Measurements from ENCODE around the gene GABRP.

GABRP gene

DNA sequence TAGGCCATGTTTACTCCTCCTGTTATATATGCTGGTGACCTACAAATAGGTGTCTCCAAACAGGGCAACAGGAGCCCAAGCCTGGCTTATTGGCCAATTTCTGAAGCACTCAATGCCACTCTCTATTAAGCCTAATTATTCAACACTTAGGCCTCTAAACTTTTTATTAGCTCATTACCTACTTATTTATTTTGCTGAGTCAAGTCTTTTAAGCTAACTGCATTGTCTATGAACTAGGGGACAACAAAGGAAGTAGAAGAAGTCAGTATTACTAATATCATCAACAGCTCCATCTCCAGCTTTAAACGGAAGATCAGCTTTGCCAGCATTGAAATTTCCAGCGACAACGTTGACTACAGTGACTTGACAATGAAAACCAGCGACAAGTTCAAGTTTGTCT, 28.2 kb downstream of the GABRP start:
- Histone ChIP-seq H3K27me3 (ENCODE audit: insufficient read depth, poor library complexity, severe bottlenecking) (no peaks in the 10 kb centered on the region), H3K4me3 (replicated peaks; ENCODE audit: insufficient read depth, low read length) (no peak overlapping the region), H3K27ac (replicated peaks) (no peak overlapping the region)
- TF ChIP-seq POLR2AphosphoS5 (IDR thresholded peaks at IDR 0.05; ENCODE audit: low read depth): no peak
- TF ChIP-seq, protein P1, sequence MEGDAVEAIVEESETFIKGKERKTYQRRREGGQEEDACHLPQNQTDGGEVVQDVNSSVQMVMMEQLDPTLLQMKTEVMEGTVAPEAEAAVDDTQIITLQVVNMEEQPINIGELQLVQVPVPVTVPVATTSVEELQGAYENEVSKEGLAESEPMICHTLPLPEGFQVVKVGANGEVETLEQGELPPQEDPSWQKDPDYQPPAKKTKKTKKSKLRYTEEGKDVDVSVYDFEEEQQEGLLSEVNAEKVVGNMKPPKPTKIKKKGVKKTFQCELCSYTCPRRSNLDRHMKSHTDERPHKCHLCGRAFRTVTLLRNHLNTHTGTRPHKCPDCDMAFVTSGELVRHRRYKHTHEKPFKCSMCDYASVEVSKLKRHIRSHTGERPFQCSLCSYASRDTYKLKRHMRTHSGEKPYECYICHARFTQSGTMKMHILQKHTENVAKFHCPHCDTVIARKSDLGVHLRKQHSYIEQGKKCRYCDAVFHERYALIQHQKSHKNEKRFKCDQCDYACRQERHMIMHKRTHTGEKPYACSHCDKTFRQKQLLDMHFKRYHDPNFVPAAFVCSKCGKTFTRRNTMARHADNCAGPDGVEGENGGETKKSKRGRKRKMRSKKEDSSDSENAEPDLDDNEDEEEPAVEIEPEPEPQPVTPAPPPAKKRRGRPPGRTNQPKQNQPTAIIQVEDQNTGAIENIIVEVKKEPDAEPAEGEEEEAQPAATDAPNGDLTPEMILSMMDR (IDR thresholded peaks at IDR 0.05; ENCODE audit: insufficient read depth, low read length): no peak
- no peak for TF ChIP-seq GABPA (IDR thresholded peaks at IDR 0.05; ENCODE audit: low read depth)
- TF ChIP-seq SPI1 (IDR thresholded peaks at IDR 0.05; ENCODE audit: borderline replicate concordance, low read depth): no peak
- TF ChIP-seq, protein P2, sequence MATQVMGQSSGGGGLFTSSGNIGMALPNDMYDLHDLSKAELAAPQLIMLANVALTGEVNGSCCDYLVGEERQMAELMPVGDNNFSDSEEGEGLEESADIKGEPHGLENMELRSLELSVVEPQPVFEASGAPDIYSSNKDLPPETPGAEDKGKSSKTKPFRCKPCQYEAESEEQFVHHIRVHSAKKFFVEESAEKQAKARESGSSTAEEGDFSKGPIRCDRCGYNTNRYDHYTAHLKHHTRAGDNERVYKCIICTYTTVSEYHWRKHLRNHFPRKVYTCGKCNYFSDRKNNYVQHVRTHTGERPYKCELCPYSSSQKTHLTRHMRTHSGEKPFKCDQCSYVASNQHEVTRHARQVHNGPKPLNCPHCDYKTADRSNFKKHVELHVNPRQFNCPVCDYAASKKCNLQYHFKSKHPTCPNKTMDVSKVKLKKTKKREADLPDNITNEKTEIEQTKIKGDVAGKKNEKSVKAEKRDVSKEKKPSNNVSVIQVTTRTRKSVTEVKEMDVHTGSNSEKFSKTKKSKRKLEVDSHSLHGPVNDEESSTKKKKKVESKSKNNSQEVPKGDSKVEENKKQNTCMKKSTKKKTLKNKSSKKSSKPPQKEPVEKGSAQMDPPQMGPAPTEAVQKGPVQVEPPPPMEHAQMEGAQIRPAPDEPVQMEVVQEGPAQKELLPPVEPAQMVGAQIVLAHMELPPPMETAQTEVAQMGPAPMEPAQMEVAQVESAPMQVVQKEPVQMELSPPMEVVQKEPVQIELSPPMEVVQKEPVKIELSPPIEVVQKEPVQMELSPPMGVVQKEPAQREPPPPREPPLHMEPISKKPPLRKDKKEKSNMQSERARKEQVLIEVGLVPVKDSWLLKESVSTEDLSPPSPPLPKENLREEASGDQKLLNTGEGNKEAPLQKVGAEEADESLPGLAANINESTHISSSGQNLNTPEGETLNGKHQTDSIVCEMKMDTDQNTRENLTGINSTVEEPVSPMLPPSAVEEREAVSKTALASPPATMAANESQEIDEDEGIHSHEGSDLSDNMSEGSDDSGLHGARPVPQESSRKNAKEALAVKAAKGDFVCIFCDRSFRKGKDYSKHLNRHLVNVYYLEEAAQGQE (IDR thresholded peaks at IDR 0.05; ENCODE audit: insufficient replicate concordance, low read depth): no peak
- DNase-seq (ENCODE audit: low read depth in 1 of 2, low spot score in 1 of 2): no peak

DNA sequence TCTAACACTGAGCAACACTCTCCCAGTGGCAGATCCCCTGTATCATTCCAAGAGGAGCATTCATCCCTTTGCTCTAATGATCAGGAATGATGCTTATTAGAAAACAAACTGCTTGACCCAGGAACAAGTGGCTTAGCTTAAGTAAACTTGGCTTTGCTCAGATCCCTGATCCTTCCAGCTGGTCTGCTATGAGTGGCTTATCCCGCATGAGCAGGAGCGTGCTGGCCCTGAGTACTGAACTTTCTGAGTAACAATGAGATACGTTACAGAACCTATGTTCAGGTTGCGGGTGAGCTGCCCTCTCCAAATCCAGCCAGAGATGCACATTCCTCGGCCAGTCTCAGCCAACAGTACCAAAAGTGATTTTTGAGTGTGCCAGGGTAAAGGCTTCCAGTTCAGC, 29.7 kb downstream of the GABRP start:
- Histone ChIP-seq H3K27me3 (ENCODE audit: insufficient read depth, poor library complexity, severe bottlenecking) (no peaks in the 10 kb centered on the region), H3K27ac (replicated peaks) (no peak overlapping the region), H3K4me3 (replicated peaks; ENCODE audit: insufficient read depth, low read length) (no peak overlapping the region)
- no peak for DNase-seq (ENCODE audit: low read depth in 1 of 2, low spot score in 1 of 2)
- TF ChIP-seq SPI1 (IDR thresholded peaks at IDR 0.05; ENCODE audit: borderline replicate concordance, low read depth): no peak
- TF ChIP-seq, protein P1 (IDR thresholded peaks at IDR 0.05; ENCODE audit: insufficient read depth, low read length): no peak
- TF ChIP-seq POLR2AphosphoS5 (IDR thresholded peaks at IDR 0.05; ENCODE audit: low read depth): no peak
- no peak for TF ChIP-seq GABPA (IDR thresholded peaks at IDR 0.05; ENCODE audit: low read depth)
- TF ChIP-seq, protein P2 (IDR thresholded peaks at IDR 0.05; ENCODE audit: insufficient replicate concordance, low read depth): no peak

DNA sequence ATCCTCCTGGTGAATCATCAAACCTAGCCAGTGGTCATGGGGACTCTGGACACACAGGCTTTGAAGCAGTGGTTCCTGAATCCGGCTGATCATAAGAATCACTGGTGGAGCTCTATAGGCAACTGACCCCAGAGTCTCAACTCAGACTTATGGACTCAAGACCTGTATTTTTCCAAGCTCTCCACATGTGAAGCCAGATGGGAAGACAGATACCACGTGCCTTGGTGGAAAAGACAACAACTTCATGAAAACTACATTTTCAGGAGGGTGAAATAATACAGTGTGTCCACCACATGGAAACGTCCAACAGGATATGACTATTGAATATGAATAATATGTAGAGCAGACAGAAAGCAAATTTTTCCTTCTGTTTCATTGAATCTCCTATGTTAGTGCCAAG, 33.7 kb downstream of the GABRP start:
- H3K4me3 ChIP-seq (replicated peaks; ENCODE audit: insufficient read depth, low read length): no peak overlapping the region
- TF ChIP-seq POLR2AphosphoS5 (IDR thresholded peaks at IDR 0.05; ENCODE audit: low read depth) (no peak), SPI1 (IDR thresholded peaks at IDR 0.05; ENCODE audit: borderline replicate concordance, low read depth) (no peak), GABPA (IDR thresholded peaks at IDR 0.05; ENCODE audit: low read depth) (no peak)
- TF ChIP-seq, protein P1 (IDR thresholded peaks at IDR 0.05; ENCODE audit: insufficient read depth, low read length): no peak
- TF ChIP-seq, protein P2 (IDR thresholded peaks at IDR 0.05; ENCODE audit: insufficient replicate concordance, low read depth): no peak

More for the DNA sequence above, 33.7 kb downstream of the GABRP start:
- DNase-seq (ENCODE audit: low read depth in 1 of 2, low spot score in 1 of 2): no peak
- no peak overlapping the region for H3K27ac ChIP-seq (replicated peaks)
- H3K27me3 ChIP-seq (ENCODE audit: insufficient read depth, poor library complexity, severe bottlenecking): no peaks in the 10 kb centered on the region
